K562 (cell line): ENCODE measurements around the gene NUP133. TPM values are rescaled to one million over a fixed set of nuclear protein-coding genes. Genes with fewer than 3 reads are reported as not detected.
A peak's percentile ranks its signal among the peaks of the same experiment; 100 is the strongest.

ENCODE experiments used
- ATAC-seq: fragments of 200-7000 bp; cut with Tn5 transposase; 3 replicates; pipeline ENCODE4 v1.9.1; 2020; ENCODE audit warnings: moderate library complexity
- BruUV-seq: library from RNA; stranded (reverse); fragments of 400-500 nt; replicated peaks from 2 replicates; lab custom pipeline; 2021; lab: Mats Ljungman, UMichigan
- CTCF ChIA-PET: fragments of 300-600 bp; formaldehyde crosslinking; extraction: SDS; loops from one replicate; lab custom pipeline; 2021; ENCODE audit warnings: low intra/inter-chr PET ratio; lab: Yijun Ruan, JAX
- POLR2A ChIA-PET: fragments of 300-600, 350-650 bp; sonication (Branson Sonifier 250); formaldehyde crosslinking; extraction: SDS; loops from one replicate; lab custom pipeline; 2021; ENCODE audit warnings: antibody characterized with exemption, inconsistent platforms; lab: Yijun Ruan, JAX
- DNase-seq, 4 experiments: peaks; one replicate each; pipeline versions ENCODE4 v3.0.0 to v3.0.0-alpha.2; 2011 to 2018; ENCODE audit warnings: low spot score in 3 of 4, mixed read lengths in 3 of 4; ENCODE audit errors: extremely low read depth in 1 of 4
- FAIRE-seq: peaks from 2 replicates; lab custom pipeline; 2011; peaks lifted over from hg19 to GRCh38; lab: Jason Lieb, UNC
- H2AFZ ChIP-seq: 2 replicates; pipeline ENCODE4 v1.6.0; 2011; ENCODE audit warnings: low read depth, low read length, control low read depth, inconsistent platforms
- H3K27ac ChIP-seq: fragments of 200-600 bp; 3 replicates; pipeline ENCODE4 v1.8.0; 2011; ENCODE audit warnings: low read depth, mild to moderate bottlenecking, control low read depth, inconsistent platforms, low read length, moderate library complexity, mixed read lengths; ENCODE audit errors: extremely low read depth
- H3K27me3 ChIP-seq, 2 experiments: fragments of 300-600 bp in 1 of 2; 2 replicates in 1 of 2; 3 replicates in 1 of 2; pipeline versions ENCODE4 v1.6.0 to v1.8.0; 2011; ENCODE audit warnings: inconsistent platforms in 2 of 2, low read length in 2 of 2, mild to moderate bottlenecking in 1 of 2, mixed read lengths in 1 of 2, moderate library complexity in 1 of 2; ENCODE audit not compliant: control insufficient read depth in 2 of 2, insufficient read depth in 2 of 2
- H3K36me3 ChIP-seq: fragments of 300-600 bp; 3 replicates; pipeline ENCODE4 v1.8.0; 2011; ENCODE audit warnings: mild to moderate bottlenecking, low read length, inconsistent platforms; ENCODE audit not compliant: control insufficient read depth, insufficient read depth
- H3K4me1 ChIP-seq, 2 experiments: fragments of 200-600 bp in 1 of 2; replicated peaks in 1 of 2; 2 replicates in 1 of 2; 3 replicates in 1 of 2; pipeline versions ENCODE4 v1.5.1 to v1.8.0; 2011; ENCODE audit warnings: inconsistent platforms in 2 of 2, low read length in 2 of 2, mild to moderate bottlenecking in 1 of 2, mixed read lengths in 1 of 2, moderate library complexity in 1 of 2; ENCODE audit not compliant: control insufficient read depth in 2 of 2, insufficient read depth in 2 of 2
- H3K4me2 ChIP-seq: 2 replicates; pipeline ENCODE4 v1.6.1; 2011; ENCODE audit warnings: low read length, control low read depth, inconsistent platforms, mixed read lengths; ENCODE audit not compliant: insufficient read depth
- H3K4me3 ChIP-seq: fragments of 200-600 bp; sonication (generic), shearing (Covaris generic); 2 replicates; pipeline ENCODE4 v1.5.1; 2016; ENCODE audit warnings: control low read depth, inconsistent platforms
- H3K79me2 ChIP-seq: fragments of 200-600 bp; 3 replicates; pipeline ENCODE4 v1.8.0; 2011; ENCODE audit warnings: low read length, inconsistent platforms; ENCODE audit not compliant: control insufficient read depth, insufficient read depth
- H3K9ac ChIP-seq, 2 experiments: 2 replicates each; pipeline versions ENCODE4 v1.6.0 to v1.6.1; 2011; ENCODE audit warnings: low read depth in 2 of 2, low read length in 2 of 2, control low read depth in 1 of 2, inconsistent platforms in 1 of 2, mild to moderate bottlenecking in 1 of 2, mixed read lengths in 1 of 2; ENCODE audit not compliant: insufficient read depth in 1 of 2
- H3K9me1 ChIP-seq: one replicate; pipeline ENCODE4 v1.6.0; 2011; ENCODE audit warnings: inconsistent platforms, mild to moderate bottlenecking, low read length, moderate library complexity; ENCODE audit not compliant: control insufficient read depth, insufficient read depth
- H3K9me3 ChIP-seq: replicated peaks from 2 replicates; pipeline ENCODE4 v1.5.1; 2011; ENCODE audit warnings: low read depth, low read length, inconsistent platforms; ENCODE audit not compliant: control insufficient read depth, insufficient read depth
- H4K20me1 ChIP-seq: replicated peaks from 2 replicates; pipeline ENCODE4 v1.6.1; 2011; ENCODE audit warnings: low read length, inconsistent platforms, mixed read lengths; ENCODE audit not compliant: control insufficient read depth, insufficient read depth
- BHLHE40 ChIP-seq: IDR thresholded peaks from 2 replicates; pipeline ENCODE4 v1.6.1; 2011; ENCODE audit warnings: low read length, improper control_type of control experiment
- CC2D1A ChIP-seq: fragments of 450-650 bp; IDR thresholded peaks from 2 replicates; pipeline ENCODE4 v1.6.1; 2017; ENCODE audit warnings: mild to moderate bottlenecking
- E2F6 ChIP-seq, 2 experiments: IDR thresholded peaks; 2 replicates each; pipeline ENCODE4 v1.6.1; 2011; ENCODE audit warnings: borderline replicate concordance in 1 of 2, control low read depth in 1 of 2, low read depth in 1 of 2, low read length in 1 of 2, mild to moderate bottlenecking in 1 of 2, mixed read lengths in 1 of 2, moderate library complexity in 1 of 2; ENCODE audit not compliant: insufficient read depth in 1 of 2, insufficient read length in 1 of 2, poor library complexity in 1 of 2, severe bottlenecking in 1 of 2; ENCODE audit errors: extremely low read depth in 1 of 2
- ETS1 ChIP-seq: conservative IDR thresholded peaks from 2 replicates; pipeline ENCODE4 v1.6.1; 2011; ENCODE audit warnings: low read depth, mild to moderate bottlenecking, low read length; ENCODE audit not compliant: control insufficient read depth
- HBP1 ChIP-seq: fragments of 450-650 bp; formaldehyde crosslinking; IDR thresholded peaks from 2 replicates; pipeline ENCODE4 v1.4.0; 2022; ENCODE audit warnings: missing genetic modification characterization
- MYNN ChIP-seq, 2 experiments: sonication (generic); formaldehyde crosslinking in 1 of 2; IDR thresholded peaks; 2 replicates each; pipeline versions ENCODE4 v1.5.0 to v1.6.1; 2016 to 2020; ENCODE audit warnings: antibody characterized with exemption in 1 of 2, missing genetic modification reagents in 1 of 2
- SMC3 ChIP-seq: conservative IDR thresholded peaks from 2 replicates; pipeline ENCODE4 v1.6.1; 2011; ENCODE audit warnings: low read depth, low read length, improper control_type of control experiment; ENCODE audit not compliant: insufficient read depth
- ZNF263 ChIP-seq: sonication (generic); formaldehyde crosslinking; IDR thresholded peaks from 2 replicates; pipeline ENCODE4 v1.8.0; 2022; ENCODE audit warnings: mild to moderate bottlenecking, missing genetic modification reagents, borderline replicate concordance
- WGBS: fragments of 100-300 bp; shearing (Covaris generic); methylation state at CpG from one replicate; pipeline ENCODE4 v1.1.6; 2016; ENCODE audit warnings: low coverage, mixed read lengths; ENCODE audit not compliant: insufficient coverage; ENCODE audit errors: missing lambda C conversion rate; 5-methylcytosine and 5-hydroxymethylcytosine counted together
- in situ Hi-C: fragments of 300-500 bp; cut with MboI; formaldehyde crosslinking; loops from 4 replicates; pipeline ENCODE4 v1.15.0; 2018; ENCODE audit warnings: inconsistent platforms, mixed read lengths
- intact Hi-C: fragments of 100-400 bp; cut with micrococcal nuclease; formaldehyde crosslinking; loops from 2 replicates; pipeline ENCODE4 v1.14.2; 2022
- polyA plus RNA-seq, 8 experiments: library from polyadenylated mRNA; depleted of rRNA in 4 of 8; stranded (reverse) in 5 of 8; unstranded in 3 of 8; fragments of >200 nt; fragmentation: Nextera tagmentation in 2 of 8; fragmentation: Illumina TruSeq in 1 of 8; extraction: Ambion mirVana in 2 of 8; extraction: Trizol in 1 of 8; gene quantifications; 2 replicates each; pipeline versions ENCODE4 v1.2.1 to v1.2.3, GENCODE V29; 2011 to 2014; ENCODE audit warnings: inconsistent platforms in 1 of 8, missing spikeins in 1 of 8
- total RNA-seq, 7 experiments: library from RNA; depleted of rRNA in 6 of 7; stranded (reverse); fragments of >200 nt in 6 of 7; fragmentation: Illumina TruSeq in 2 of 7; extraction: Trizol in 2 of 7; gene quantifications; 2 replicates each; pipeline versions ENCODE4 v1.2.1 to v1.2.3, GENCODE V29; 2011 to 2021; ENCODE audit warnings: low replicate concordance in 1 of 7

NUP133 gene
- total and polyA plus RNA-seq, 9 of the 15 experiments (the other 6 are each of a cell fraction or from before 2014, with no cell fraction given), result 21.7 to 85.1 (median 61.3) TPM

- intact Hi-C loops, result no loop called here
- Histone ChIP-seq H3K9ac (no peak overlapping the region), H3K27ac (no peak overlapping the region), H2AFZ (no peak overlapping the region)
- in situ Hi-C loops, result no loop called here
- no peak for TF ChIP-seq MYNN (IDR thresholded peaks at IDR 0.05)
- TF ChIP-seq MYNN (CRISPR knock-in tag; IDR thresholded peaks at IDR 0.05), result no peak
- TF ChIP-seq ZNF263 (CRISPR knock-in tag), result peak; percentile 61; the same call in 1 of the 2 replicates
- TF ChIP-seq, all 486 proteins: peak for 1
- no peaks in the 10 kb centered on the region for H3K36me3 ChIP-seq
- no peaks in the 10 kb centered on the region for H3K9me1 ChIP-seq
- H4K20me1 ChIP-seq, result 0 out of 2 replicates have a peak, but pooled peaks cover 2% of the 10 kb centered on the region
- H3K27me3 ChIP-seq, result peaks cover 19 to 26% of the 10 kb centered on the region in 2 experiments
- H3K4me1 ChIP-seq, result peaks cover 0 to 2% of the 10 kb centered on the region in 2 experiments; a peak in 3 of 5 replicates
- H3K4me2 ChIP-seq, result no peak overlapping the region
- no peak for ATAC-seq
- no peak for FAIRE-seq
- H3K4me3 ChIP-seq, result no peak overlapping the region
- DNase-seq, result no peak
- WGBS, result 0% methylated on average over 2 of the region's 2 CpGs
- BruUV-seq, result no TSS peak
- peaks cover 3% of the 10 kb centered on the region for H3K9me3 ChIP-seq
- ChIA-PET POLR2A (interaction anchor here (0.8 to 1.1 kb wide), 2 partner anchors 19 to 43 kb away, joined by 3 read pairs; no protein-coding TSS in a partner anchor), CTCF (no interaction called here)
- no peaks in the 10 kb centered on the region for H3K79me2 ChIP-seq
Measured at GRCh38 chr1:229425564-229426159, 82.5 kb downstream of the NUP133 start.

- H3K9me1 ChIP-seq, result no peaks in the 10 kb centered on the region
- no peak overlapping the region for H2AFZ ChIP-seq
- no peaks in the 10 kb centered on the region for H4K20me1 ChIP-seq
- intact Hi-C loops (loop anchor here (5.0 kb wide), 1 partner anchor 62 kb away; no protein-coding TSS in a partner anchor), in situ Hi-C loops (no loop called here)
- ChIA-PET POLR2A (interaction anchor here (0.9 to 2.0 kb wide), 5 partner anchors 9 to 63 kb away, joined by 3 to 10 read pairs (median 4); no protein-coding TSS in a partner anchor), CTCF (no interaction called here)
- no peak overlapping the region for H3K4me3 ChIP-seq
- DNase-seq, result peak in 3 of 4 experiments; percentile 47 to 49 (median 49)
- no TSS peak for BruUV-seq
- H3K9me3 ChIP-seq, result peaks cover 3% of the 10 kb centered on the region
- H3K4me1 ChIP-seq, result no peaks in the 10 kb centered on the region; a peak in 1 of 5 replicates
- no peaks in the 10 kb centered on the region for H3K79me2 ChIP-seq
- H3K36me3 ChIP-seq, result no peaks in the 10 kb centered on the region
- H3K4me2 ChIP-seq, result no peak overlapping the region
- H3K27me3 ChIP-seq, result peaks cover 26 to 27% of the 10 kb centered on the region in 2 experiments
- WGBS, result 4% methylated on average over 7 of the region's 7 CpGs
- no peak overlapping the region for H3K9ac ChIP-seq
- peak; percentile 96 for ATAC-seq
- no peak for FAIRE-seq
- H3K27ac ChIP-seq, result no peak overlapping the region
- no peak for TF ChIP-seq CC2D1A
- TF ChIP-seq ETS1, result no peak
- peak; percentile 43; the same call in 1 of the 2 replicates for TF ChIP-seq SMC3
- peak; percentile 57; the same call in 1 of the 2 replicates for TF ChIP-seq BHLHE40
- no peak for TF ChIP-seq HBP1 (CRISPR knock-in tag)
- peak in 1 of 2 experiments; percentile 33 for TF ChIP-seq E2F6 (IDR thresholded peaks at IDR 0.05; ENCODE audit: borderline replicate concordance in 1 of 2, extremely low read depth in 1 of 2, insufficient read depth in 1 of 2, insufficient read length in 1 of 2, low read depth in 1 of 2, low read length in 1 of 2, poor library complexity in 1 of 2, severe bottlenecking in 1 of 2)
Measured at GRCh38 chr1:229420765-229421164, 87.4 kb downstream of the NUP133 start.
